Measurements from ENCODE around the gene FAM20C. TPM values are rescaled to one million over a fixed set of nuclear protein-coding genes. Genes with fewer than 3 reads are reported as not detected.

FAM20C gene
- total and polyA plus RNA-seq, 2 donors (not counting 3 experiments of a cell fraction or from before 2014, with no cell fraction given) = 14.2 to 34.5 TPM

DNA sequence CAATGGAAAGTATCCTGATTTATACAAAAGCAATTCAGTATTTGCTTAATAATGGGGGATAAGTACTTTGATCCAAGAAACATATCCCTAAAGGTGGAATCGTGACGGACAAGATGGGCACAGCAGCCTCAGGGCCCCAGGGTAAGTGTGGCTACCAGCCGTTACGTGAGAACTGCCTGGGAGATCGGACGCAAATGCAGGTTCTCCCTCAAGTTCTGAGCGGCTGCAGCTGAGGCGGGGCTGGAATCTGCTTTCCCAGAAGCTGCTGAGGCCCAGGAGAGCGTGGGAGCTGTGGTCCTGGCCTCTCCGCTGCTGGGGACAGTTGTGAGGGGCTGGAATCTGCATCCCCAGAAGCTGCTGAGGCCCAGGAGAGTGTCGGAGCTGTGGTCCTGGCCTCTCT lies 111.1 kb downstream of the FAM20C start:
- Histone ChIP-seq H2AFZ (ENCODE audit: low read depth, low read length) (no peak overlapping the region), H3K36me3 (ENCODE audit: control insufficient read depth in 2 of 2, extremely low read depth in 1 of 2, insufficient read depth in 2 of 2, low read length in 2 of 2) (no peaks in the 10 kb centered on the region)

DNA sequence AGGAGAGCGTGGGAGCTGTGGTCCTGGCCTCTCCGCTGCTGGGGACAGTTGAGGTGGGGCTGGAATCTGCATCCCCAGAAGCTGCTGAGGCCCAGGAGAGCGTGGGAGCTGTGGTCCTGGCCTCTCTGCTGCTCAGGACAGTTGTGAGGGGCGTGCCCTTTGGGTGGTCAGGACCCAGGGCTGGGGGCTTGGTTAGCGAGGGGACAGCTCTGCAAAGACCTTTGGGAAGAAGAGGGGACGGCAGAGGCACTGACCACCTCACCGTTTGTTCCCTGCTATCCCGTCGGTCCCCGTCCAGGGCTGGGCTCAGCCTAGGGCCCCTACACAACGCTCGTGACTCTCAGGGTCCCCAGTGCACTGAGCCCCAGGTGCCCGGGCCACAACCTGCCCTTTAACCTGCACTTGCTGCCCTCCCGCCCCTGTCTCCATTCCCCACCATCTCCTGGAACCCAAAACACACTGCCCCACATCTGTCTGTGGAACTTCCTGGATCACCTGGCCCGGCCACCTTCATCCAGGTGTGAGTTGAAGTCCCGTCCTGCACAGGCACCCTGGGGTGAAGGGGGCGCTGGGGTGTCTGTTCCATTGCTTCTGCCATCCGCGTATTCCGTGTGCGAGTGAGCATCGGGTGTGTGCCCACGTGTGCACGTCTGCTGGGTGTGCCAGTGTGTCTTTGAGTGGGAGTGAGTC lies 111.7 kb downstream of the FAM20C start:
- BruUV-seq (replicated peaks) = no TSS peak
- dilution Hi-C loops (cut with MboI; ENCODE audit: extremely low pct_ligation_motif_present, low sequenced_read_pairs) (no loop called here), intact Hi-C loops (cut with micrococcal nuclease) (no loop called here)
- Histone ChIP-seq H3K4me1 (ENCODE audit: control insufficient read depth, extremely low read depth, insufficient read depth, low read length) (no peaks in the 10 kb centered on the region), H3K4me2 (ENCODE audit: insufficient read depth, low read length) (no peak overlapping the region), H3K79me2 (ENCODE audit: control insufficient read depth, insufficient read depth, low read length) (no peaks in the 10 kb centered on the region), H3K4me3 (replicated peaks in 1 of 3; ENCODE audit: insufficient read depth in 1 of 3, low read depth in 1 of 3, low read length in 3 of 3) (no peak overlapping the region), H2AFZ (ENCODE audit: low read depth, low read length) (no peak overlapping the region), H3K36me3 (ENCODE audit: control insufficient read depth in 2 of 2, extremely low read depth in 1 of 2, insufficient read depth in 2 of 2, low read length in 2 of 2) (no peaks in the 10 kb centered on the region), H3K9me1 (replicated peaks; ENCODE audit: control insufficient read depth, extremely low read depth, insufficient read depth, low read length) (no peaks in the 10 kb centered on the region), H4K20me1 (replicated peaks; ENCODE audit: control insufficient read depth, extremely low read depth, insufficient read depth, low read length) (no peaks in the 10 kb centered on the region), H3K27me3 (ENCODE audit: control insufficient read depth in 2 of 2, insufficient read depth in 2 of 2, low read length in 2 of 2) (no peaks in the 10 kb centered on the region), H3K9ac (replicated peaks; ENCODE audit: extremely low read depth, insufficient read depth, low read length) (no peak overlapping the region), H3K27ac (ENCODE audit: insufficient read depth, low read depth, low read length) (no peak overlapping the region), H3K9me3 (replicated peaks; ENCODE audit: control insufficient read depth, insufficient read depth, low read length) (no peaks in the 10 kb centered on the region)
- TF ChIP-seq EZH2 (IDR thresholded peaks at IDR 0.05; ENCODE audit: borderline replicate concordance, low read depth, low read length, severe bottlenecking) (no peak), JUN (IDR thresholded peaks at IDR 0.05; ENCODE audit: borderline replicate concordance, insufficient read depth, insufficient read length, low read depth) (no peak), POLR2AphosphoS5 (IDR thresholded peaks at IDR 0.05; ENCODE audit: insufficient read depth, low read depth, low read length) (no peak), FOS (IDR thresholded peaks at IDR 0.05; ENCODE audit: borderline replicate concordance, insufficient read depth, low read length) (no peak), GATA2 (IDR thresholded peaks at IDR 0.05; ENCODE audit: insufficient read depth, insufficient read length, low read depth, low read length) (no peak), POLR2A (IDR thresholded peaks at IDR 0.05; ENCODE audit: low read depth, low read length) (no peak), MYC (IDR thresholded peaks at IDR 0.05; ENCODE audit: low read depth, low read length) (no peak)
- TF ChIP-seq, protein P1, sequence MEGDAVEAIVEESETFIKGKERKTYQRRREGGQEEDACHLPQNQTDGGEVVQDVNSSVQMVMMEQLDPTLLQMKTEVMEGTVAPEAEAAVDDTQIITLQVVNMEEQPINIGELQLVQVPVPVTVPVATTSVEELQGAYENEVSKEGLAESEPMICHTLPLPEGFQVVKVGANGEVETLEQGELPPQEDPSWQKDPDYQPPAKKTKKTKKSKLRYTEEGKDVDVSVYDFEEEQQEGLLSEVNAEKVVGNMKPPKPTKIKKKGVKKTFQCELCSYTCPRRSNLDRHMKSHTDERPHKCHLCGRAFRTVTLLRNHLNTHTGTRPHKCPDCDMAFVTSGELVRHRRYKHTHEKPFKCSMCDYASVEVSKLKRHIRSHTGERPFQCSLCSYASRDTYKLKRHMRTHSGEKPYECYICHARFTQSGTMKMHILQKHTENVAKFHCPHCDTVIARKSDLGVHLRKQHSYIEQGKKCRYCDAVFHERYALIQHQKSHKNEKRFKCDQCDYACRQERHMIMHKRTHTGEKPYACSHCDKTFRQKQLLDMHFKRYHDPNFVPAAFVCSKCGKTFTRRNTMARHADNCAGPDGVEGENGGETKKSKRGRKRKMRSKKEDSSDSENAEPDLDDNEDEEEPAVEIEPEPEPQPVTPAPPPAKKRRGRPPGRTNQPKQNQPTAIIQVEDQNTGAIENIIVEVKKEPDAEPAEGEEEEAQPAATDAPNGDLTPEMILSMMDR (IDR thresholded peaks at IDR 0.05; ENCODE audit: extremely low read depth in 1 of 2, insufficient read depth in 1 of 2, low read depth in 1 of 2, low read length in 2 of 2) = no peak
- TF ChIP-seq, protein P2, sequence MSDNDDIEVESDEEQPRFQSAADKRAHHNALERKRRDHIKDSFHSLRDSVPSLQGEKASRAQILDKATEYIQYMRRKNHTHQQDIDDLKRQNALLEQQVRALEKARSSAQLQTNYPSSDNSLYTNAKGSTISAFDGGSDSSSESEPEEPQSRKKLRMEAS (IDR thresholded peaks at IDR 0.05; ENCODE audit: insufficient read depth, insufficient read length) = no peak
- FAIRE-seq (no peak), DNase-seq (ENCODE audit: low read depth, low spot score) (no peak)
- ChIA-PET CTCF (no interaction called here), POLR2A (no interaction called here)

More for the DNA sequence above, 111.1 kb downstream of the FAM20C start:
- H3K4me2 ChIP-seq (ENCODE audit: insufficient read depth, low read length) = no peak overlapping the region
- no peaks in the 10 kb centered on the region for H3K27me3 ChIP-seq (ENCODE audit: control insufficient read depth in 2 of 2, insufficient read depth in 2 of 2, low read length in 2 of 2)
- no peak for DNase-seq (ENCODE audit: low read depth, low spot score)
- no peaks in the 10 kb centered on the region for H3K9me1 ChIP-seq (replicated peaks; ENCODE audit: control insufficient read depth, extremely low read depth, insufficient read depth, low read length)
- no peaks in the 10 kb centered on the region for H3K9me3 ChIP-seq (replicated peaks; ENCODE audit: control insufficient read depth, insufficient read depth, low read length)
- H3K4me3 ChIP-seq (replicated peaks in 1 of 3; ENCODE audit: insufficient read depth in 1 of 3, low read depth in 1 of 3, low read length in 3 of 3) = no peak overlapping the region
- H3K27ac ChIP-seq (ENCODE audit: insufficient read depth, low read depth, low read length) = no peak overlapping the region
- no peak overlapping the region for H3K9ac ChIP-seq (replicated peaks; ENCODE audit: extremely low read depth, insufficient read depth, low read length)
- H4K20me1 ChIP-seq (replicated peaks; ENCODE audit: control insufficient read depth, extremely low read depth, insufficient read depth, low read length) = no peaks in the 10 kb centered on the region
- ChIA-PET POLR2A (no interaction called here), CTCF (no interaction called here)
- H3K79me2 ChIP-seq (ENCODE audit: control insufficient read depth, insufficient read depth, low read length) = no peaks in the 10 kb centered on the region
- TF ChIP-seq GATA2 (IDR thresholded peaks at IDR 0.05; ENCODE audit: insufficient read depth, insufficient read length, low read depth, low read length) (no peak), EZH2 (IDR thresholded peaks at IDR 0.05; ENCODE audit: borderline replicate concordance, low read depth, low read length, severe bottlenecking) (no peak), POLR2A (IDR thresholded peaks at IDR 0.05; ENCODE audit: low read depth, low read length) (no peak), JUN (IDR thresholded peaks at IDR 0.05; ENCODE audit: borderline replicate concordance, insufficient read depth, insufficient read length, low read depth) (no peak)
- TF ChIP-seq, protein P2 (IDR thresholded peaks at IDR 0.05; ENCODE audit: insufficient read depth, insufficient read length) = no peak
- BruUV-seq (replicated peaks) = no TSS peak
- intact Hi-C loops (cut with micrococcal nuclease) (no loop called here), dilution Hi-C loops (cut with MboI; ENCODE audit: extremely low pct_ligation_motif_present, low sequenced_read_pairs) (no loop called here)
- no peaks in the 10 kb centered on the region for H3K4me1 ChIP-seq (ENCODE audit: control insufficient read depth, extremely low read depth, insufficient read depth, low read length)
- no peak for FAIRE-seq
